Thyroid gland (tissue), 4 donors: Measurements from ENCODE around the gene KSR1.
"Not testable (repeated sequence)": the region's sequence is repeated elsewhere in the genome, so short reads cannot be mapped to it uniquely, and the experiment has no call there.

ENCODE experiments used
- CTCF ChIP-seq, 6 experiments: fragments of 200-600 bp in 3 of 6; fragments of 450-650 bp in 3 of 6; sonication (generic) in 3 of 6; IDR thresholded peaks; one replicate each; pipeline ENCODE4 v1.5.1; 2016 to 2019; ENCODE audit warnings: antibody characterized with exemption in 6 of 6, mild to moderate bottlenecking in 2 of 6, inconsistent platforms in 1 of 6, moderate library complexity in 1 of 6
- POLR2A ChIP-seq, 2 donors: fragments of 450-650 bp; IDR thresholded peaks; one replicate each; pipeline ENCODE4 v1.6.1; 2017; ENCODE audit warnings: antibody characterized with exemption in 2 of 2, mild to moderate bottlenecking in 2 of 2, moderate library complexity in 1 of 2

- TF ChIP-seq CTCF, POLR2A (IDR thresholded peaks at IDR 0.05): not testable (repeated sequence)
Observed at GRCh38 chr17:27426471-27426870, 29.8 kb upstream of the KSR1 start.
